Ramos (cell line): ENCODE results near the gene SMIM44.

ENCODE experiments used
- in situ Hi-C: fragments of 300-500 bp; cut with MboI; formaldehyde crosslinking; loops from one replicate; pipeline ENCODE4 v1.14.3; 2022; ENCODE audit warnings: low sequenced_read_pairs; ENCODE audit not compliant: unreplicated experiment

Gene SMIM44

GRCh38 chr19:3444695-3445234, 38.5 kb downstream of the SMIM44 start:
- in situ Hi-C loops = no loop called here

DNA sequence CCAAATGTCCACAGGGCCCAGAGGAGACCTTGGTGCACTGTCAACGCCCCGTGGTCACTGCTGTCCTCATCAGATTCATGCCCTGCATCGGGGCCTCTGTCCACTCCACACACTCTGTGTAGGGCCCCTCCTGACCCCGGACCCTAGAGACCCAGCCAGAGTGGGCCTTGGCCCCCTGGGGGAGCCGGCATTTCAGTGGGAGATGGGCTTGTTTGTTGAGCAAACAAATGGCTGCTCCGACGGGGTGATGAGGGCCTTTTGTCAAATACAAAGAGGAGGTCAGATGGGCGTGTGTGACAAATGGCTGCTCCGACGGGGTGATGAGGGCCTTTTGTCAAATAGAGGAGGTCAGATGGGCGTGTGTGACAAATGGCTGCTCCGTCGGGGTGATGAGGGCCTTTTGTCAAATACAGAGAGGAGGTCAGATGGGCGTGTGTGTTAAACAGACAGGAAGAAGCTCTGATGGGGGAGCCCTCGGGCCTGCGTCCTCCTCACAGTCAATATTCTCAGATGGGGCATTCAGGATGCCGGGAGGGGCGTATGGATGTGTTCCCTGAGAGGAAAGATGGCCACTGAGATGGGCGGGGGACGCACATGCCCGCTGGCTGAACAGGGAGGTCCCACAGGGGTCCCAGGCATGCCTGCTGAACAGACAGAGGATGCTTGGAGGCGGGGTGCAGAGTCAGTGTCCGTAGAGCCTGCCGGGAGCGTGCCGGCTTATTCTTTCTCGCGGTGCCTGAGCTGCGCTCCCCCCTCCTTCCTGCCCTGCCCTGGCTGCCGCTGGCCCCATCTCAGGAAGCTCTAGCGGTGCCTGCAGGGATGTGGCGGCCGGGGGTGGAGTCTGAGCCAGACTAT, 39.2 kb downstream of the SMIM44 start:
- in situ Hi-C loops = no loop called here

DNA sequence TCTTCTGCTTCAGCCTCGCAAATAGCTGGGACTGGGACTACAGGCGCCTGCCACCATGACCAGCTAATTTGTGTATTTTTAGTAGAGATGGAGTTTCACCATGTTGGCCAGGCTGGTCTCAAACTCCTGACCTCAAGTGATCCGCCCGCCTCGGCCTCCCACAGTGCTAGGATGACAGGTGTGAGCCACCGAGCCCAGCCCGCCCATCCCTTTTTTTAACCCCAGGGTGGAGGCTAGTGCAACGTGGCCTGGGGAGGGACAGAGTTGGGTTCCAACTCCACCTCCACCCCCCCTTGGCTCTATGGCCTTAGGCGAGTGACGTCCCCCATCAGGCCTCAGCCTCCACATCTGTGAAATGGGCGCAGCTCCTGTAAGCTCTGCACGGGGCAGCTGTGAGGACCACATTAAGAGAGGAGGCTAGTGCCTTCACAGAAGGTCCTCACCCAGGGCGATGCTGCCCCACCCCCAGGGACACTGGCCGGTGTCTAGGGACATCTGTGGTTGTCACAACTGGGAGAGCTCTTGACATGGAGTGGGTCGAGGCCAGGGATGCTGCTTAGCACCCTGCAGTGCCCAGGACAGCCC, 40.7 kb downstream of the SMIM44 start:
- in situ Hi-C loops = no loop called here

DNA sequence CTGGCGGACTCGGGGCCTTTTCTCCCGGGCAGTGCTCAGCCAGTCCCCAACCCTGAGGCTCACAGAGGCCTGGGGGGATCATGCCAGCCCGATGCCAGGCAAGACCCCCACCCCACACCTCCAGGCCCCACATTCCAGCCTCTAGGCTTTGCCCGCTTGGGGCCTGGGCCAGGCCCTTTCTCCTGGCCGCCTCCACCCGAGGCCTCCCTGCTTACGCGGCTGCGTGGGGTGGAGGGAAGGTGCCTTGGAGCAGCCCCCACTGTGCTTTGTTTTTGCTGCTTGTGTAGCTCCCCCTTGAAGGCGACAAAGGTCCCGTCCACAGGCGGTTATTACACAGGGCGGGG, 41.3 kb downstream of the SMIM44 start:
- in situ Hi-C loops = no loop called here

- in situ Hi-C loops = no loop called here
Measured at GRCh38 chr19:3441089-3441985, 41.9 kb downstream of the SMIM44 start.

- in situ Hi-C loops = no loop called here
Measured at GRCh38 chr19:3440082-3440481, 43.2 kb downstream of the SMIM44 start.

DNA sequence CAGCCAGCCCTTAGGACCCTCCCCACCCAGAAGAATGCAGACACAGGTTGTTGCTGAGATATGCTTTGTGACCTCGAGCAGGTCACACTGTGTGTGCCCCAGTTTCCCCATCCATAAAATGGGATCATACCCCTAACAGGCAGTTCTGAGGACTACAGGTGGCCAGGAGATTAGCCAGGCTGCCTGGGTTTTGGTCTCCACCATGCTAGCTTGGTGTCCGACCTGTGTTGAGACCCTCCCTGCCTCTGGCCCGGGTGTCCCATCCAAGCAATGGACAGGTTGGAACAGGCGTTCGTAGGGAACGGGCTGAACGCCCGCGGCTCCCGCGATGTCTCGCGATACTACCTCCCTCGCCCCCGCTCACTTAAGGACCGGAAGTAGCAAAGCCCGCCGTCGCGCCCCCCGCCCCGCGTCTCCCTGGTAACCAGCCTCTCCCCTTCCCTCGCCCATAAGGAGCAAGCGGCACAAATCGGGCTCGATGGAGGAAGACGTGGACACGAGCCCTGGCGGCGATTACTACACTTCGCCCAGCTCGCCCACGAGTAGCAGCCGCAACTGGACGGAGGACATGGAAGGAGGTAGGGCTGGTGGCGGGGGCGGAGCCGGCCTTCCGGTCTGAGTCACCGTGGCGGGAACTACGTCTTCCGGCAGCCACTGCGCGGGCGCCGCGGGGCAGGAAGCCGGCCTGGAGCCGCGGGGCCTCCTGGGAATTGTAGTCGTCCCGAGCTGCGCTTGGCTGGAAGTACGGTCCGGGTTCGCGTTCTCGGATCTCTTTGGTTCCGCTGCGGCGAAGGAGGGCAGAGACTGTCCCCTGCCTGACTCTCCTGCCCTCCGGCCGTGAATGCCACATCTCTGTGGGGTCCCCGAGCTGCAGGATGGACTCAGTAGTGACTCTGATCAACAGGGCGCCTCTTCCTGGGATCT, 48.3 kb downstream of the SMIM44 start:
- in situ Hi-C loops = loop anchor here (10.0 kb wide), 1 partner anchor 110 kb away; no protein-coding TSS in a partner anchor

- in situ Hi-C loops = loop anchor here (10.0 kb wide), 1 partner anchor 109 kb away; no protein-coding TSS in a partner anchor
Measured at GRCh38 chr19:3433805-3434540, 49.3 kb downstream of the SMIM44 start.

DNA sequence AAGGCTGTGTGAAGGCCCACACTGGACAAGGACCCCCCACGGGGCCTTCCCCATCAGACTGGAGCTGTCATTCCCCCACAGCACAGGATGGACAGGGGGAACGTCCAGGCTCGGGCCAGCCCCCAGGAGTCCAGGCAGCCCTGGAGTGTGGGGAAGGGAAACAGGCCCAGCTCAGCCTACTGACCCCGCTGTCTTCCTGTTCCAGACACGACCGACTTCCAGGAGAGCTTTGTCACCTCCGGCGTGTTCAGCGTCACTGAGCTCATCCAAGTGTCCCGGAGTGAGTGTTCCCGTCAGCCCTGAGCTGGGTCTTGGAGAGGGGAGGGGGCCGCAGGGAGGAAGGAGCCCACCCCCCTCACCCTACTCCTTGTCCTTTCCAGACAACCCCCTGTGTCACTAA, 49.9 kb downstream of the SMIM44 start:
- in situ Hi-C loops = loop anchor here (10.0 kb wide), 1 partner anchor 109 kb away; no protein-coding TSS in a partner anchor
